PC-9 (cell line): ENCODE results near the gene ACHE. TPM values are rescaled to one million over a fixed set of nuclear protein-coding genes. Genes with fewer than 3 reads are reported as not detected.
A peak's percentile ranks its signal among the peaks of the same experiment; 100 is the strongest.

Source experiments
- BruUV-seq: library from RNA; stranded (reverse); fragments of 400-500 nt; replicated peaks from 2 replicates; lab custom pipeline; 2021; lab: Mats Ljungman, UMichigan
- CTCF ChIA-PET: fragments of 300-600 bp; sonication (Branson Sonifier 250); formaldehyde crosslinking; loops from one replicate; lab custom pipeline; 2022; ENCODE audit warnings: antibody characterized with exemption; lab: Charles Lee
- POLR2A ChIA-PET: fragments of 300-600 bp; sonication (Branson Sonifier 250); formaldehyde crosslinking; loops from one replicate; lab custom pipeline; 2022; ENCODE audit warnings: antibody characterized with exemption; ENCODE audit not compliant: unreplicated experiment; lab: Charles Lee
- DNase-seq, 2 experiments: peaks; one replicate each; pipeline versions ENCODE4 v3.0.0 to v3.0.0-alpha.2; 2015 to 2022; ENCODE audit warnings: mixed read lengths in 1 of 2
- H2AFZ ChIP-seq: fragments of 200-600 bp; sonication (generic); 2 replicates; pipeline ENCODE4 v1.8.1; 2017; ENCODE audit warnings: antibody characterized with exemption
- H3F3A ChIP-seq: fragments of 200-600 bp; sonication (generic); 2 replicates; pipeline ENCODE4 v1.8.1; 2017; ENCODE audit warnings: antibody characterized with exemption, mild to moderate bottlenecking, low read depth; ENCODE audit not compliant: insufficient read depth
- H3K27ac ChIP-seq: fragments of 200-600 bp; sonication (generic); 2 replicates; pipeline ENCODE4 v1.6.1; 2016; ENCODE audit warnings: mixed run types
- H3K27me3 ChIP-seq: fragments of 200-600 bp; sonication (generic); 2 replicates; pipeline ENCODE4 v1.6.1; 2016; ENCODE audit warnings: low read depth, mixed run types; ENCODE audit not compliant: insufficient read depth
- H3K36me3 ChIP-seq: fragments of 200-600 bp; sonication (generic); 2 replicates; pipeline ENCODE4 v1.6.1; 2016; ENCODE audit warnings: low read depth, mixed run types
- H3K4me1 ChIP-seq: fragments of 200-600 bp; sonication (generic); replicated peaks from 2 replicates; pipeline ENCODE4 v1.6.1; 2016; ENCODE audit warnings: mixed run types; ENCODE audit not compliant: insufficient read depth
- H3K4me2 ChIP-seq: fragments of 200-600 bp; sonication (generic); 2 replicates; pipeline ENCODE4 v1.6.1; 2017; ENCODE audit warnings: mixed run types
- H3K4me3 ChIP-seq: fragments of 200-600 bp; sonication (generic); 2 replicates; pipeline ENCODE4 v1.6.1; 2016; ENCODE audit warnings: mixed run types
- H3K79me2 ChIP-seq: fragments of 200-600 bp; sonication (generic); 2 replicates; pipeline ENCODE4 v1.6.1; 2017; ENCODE audit warnings: low read depth, mixed run types
- H3K9me2 ChIP-seq: fragments of 200-600 bp; sonication (generic); 2 replicates; pipeline ENCODE4 v1.8.1; 2017; ENCODE audit warnings: mild to moderate bottlenecking; ENCODE audit not compliant: insufficient read depth
- H3K9me3 ChIP-seq: fragments of 200-600 bp; sonication (generic); 2 replicates; pipeline ENCODE4 v1.8.1; 2016; ENCODE audit warnings: low read depth; ENCODE audit not compliant: insufficient read depth
- H4K20me1 ChIP-seq: fragments of 200-600 bp; sonication (generic); 2 replicates; pipeline ENCODE4 v1.8.1; 2017; ENCODE audit not compliant: insufficient read depth
- CTCF ChIP-seq: fragments of 200-600 bp; sonication (generic); conservative IDR thresholded peaks from 2 replicates; pipeline ENCODE4 v1.6.1; 2017; ENCODE audit warnings: mixed run types, antibody characterized with exemption, mild to moderate bottlenecking, moderate library complexity
- EZH2 ChIP-seq: fragments of 200-600 bp; sonication (generic); IDR thresholded peaks from 2 replicates; pipeline ENCODE4 v1.8.0; 2017; ENCODE audit warnings: antibody characterized with exemption, low read depth
- intact Hi-C: fragments of 100-400 bp; cut with micrococcal nuclease; formaldehyde crosslinking; loops from one replicate; pipeline ENCODE4 v1.10.0; 2022; ENCODE audit not compliant: unreplicated experiment
- total RNA-seq: library from RNA; stranded (reverse); gene quantifications from 2 replicates; pipeline ENCODE4 v1.2.3, GENCODE V29; 2021

Gene ACHE
- total RNA-seq, 1 experiment from 2014 or later = 0.35 TPM

GRCh38 chr7:100874577-100875355, 20.9 kb downstream of the ACHE start, which contains the start of gene SRRT:
SRRT (plus strand) TSS chr7:100875103; CDS start chr7:100875591, 488 bp downstream.
- ChIA-PET CTCF (interaction anchor here (0.6 to 1.1 kb wide), 6 partner anchors 15 to 1518 kb away, joined by 3 to 12 read pairs (median 6); partner anchors contain the start of genes POP7 and UFSP1), POLR2A (interaction anchor here (0.6 to 1.1 kb wide), 12 partner anchors 12 to 538 kb away, joined by 3 to 24 read pairs (median 7); partner anchors contain the start of genes MOSPD3, TRIM56 and UFSP1)
- intact Hi-C loops = no loop called here
- no peaks in the 10 kb centered on the region for H3K9me2 ChIP-seq
- peak within 1 kb of the TSS; percentile 100 for H3K4me2 ChIP-seq
- H3K79me2 ChIP-seq = peaks cover 51% of the 10 kb centered on the region
- H3K4me3 ChIP-seq = peak within 1 kb of the TSS; percentile 99
- H3K27me3 ChIP-seq = no peaks in the 10 kb centered on the region
- peaks cover 33% of the 10 kb centered on the region; the same call in 1 of the 2 replicates for H3F3A ChIP-seq
- BruUV-seq = TSS peak; percentile 96
- H3K4me1 ChIP-seq = peaks cover 19% of the 10 kb centered on the region
- H3K9me3 ChIP-seq = no peaks in the 10 kb centered on the region
- peak; percentile 91 to 98 for DNase-seq
- H3K36me3 ChIP-seq = peaks cover 31% of the 10 kb centered on the region
- H3K27ac ChIP-seq = peak within 1 kb of the TSS; percentile 86
- peak within 1 kb of the TSS; percentile 90 for H2AFZ ChIP-seq
- H4K20me1 ChIP-seq = peaks cover 32% of the 10 kb centered on the region
- TF ChIP-seq EZH2 = no peak
- TF ChIP-seq CTCF = peak; percentile 57

- Histone ChIP-seq H3K79me2 (peaks cover 46% of the 10 kb centered on the region), H3K4me1 (peaks cover 19% of the 10 kb centered on the region), H3K27ac (peak overlapping the region; percentile 86), H3K9me2 (no peaks in the 10 kb centered on the region), H2AFZ (peak overlapping the region; percentile 88), H3K4me3 (peak overlapping the region; percentile 99), H3K27me3 (no peaks in the 10 kb centered on the region), H4K20me1 (peaks cover 26% of the 10 kb centered on the region), H3K9me3 (no peaks in the 10 kb centered on the region), H3K36me3 (peaks cover 26% of the 10 kb centered on the region), H3F3A (peaks cover 33% of the 10 kb centered on the region; the same call in 1 of the 2 replicates), H3K4me2 (peak overlapping the region; percentile 96)
- no peak for DNase-seq
- TF ChIP-seq EZH2 = no peak
- TF ChIP-seq CTCF = no peak
- ChIA-PET POLR2A (no interaction called here), CTCF (no interaction called here)
- intact Hi-C loops = no loop called here
- BruUV-seq = no TSS peak
Measured at GRCh38 chr7:100874300-100874576, 21.4 kb downstream of the ACHE start.

- H3K4me3 ChIP-seq = peak overlapping the region; percentile 99
- no peaks in the 10 kb centered on the region for H3K9me2 ChIP-seq
- H3K27me3 ChIP-seq = no peaks in the 10 kb centered on the region
- ChIA-PET POLR2A (interaction anchor here (0.6 kb wide), 1 partner anchor 55 kb away, joined by 5 read pairs; no protein-coding TSS in a partner anchor), CTCF (no interaction called here)
- TF ChIP-seq CTCF (no peak), EZH2 (no peak)
- no TSS peak for BruUV-seq
- peak overlapping the region; percentile 86 for H3K27ac ChIP-seq
- peak overlapping the region; percentile 88 for H2AFZ ChIP-seq
- H3K79me2 ChIP-seq = peaks cover 46% of the 10 kb centered on the region
- H3K9me3 ChIP-seq = no peaks in the 10 kb centered on the region
- peak overlapping the region; percentile 96 for H3K4me2 ChIP-seq
- DNase-seq = no peak
- intact Hi-C loops = no loop called here
- peaks cover 21% of the 10 kb centered on the region for H3K36me3 ChIP-seq
- peaks cover 21% of the 10 kb centered on the region for H3K4me1 ChIP-seq
- peaks cover 33% of the 10 kb centered on the region; the same call in 1 of the 2 replicates for H3F3A ChIP-seq
- peaks cover 21% of the 10 kb centered on the region for H4K20me1 ChIP-seq
Measured at GRCh38 chr7:100873599-100874299, 21.9 kb downstream of the ACHE start.
